Stomach (tissue), 9 donors: ENCODE results near the gene KRTAP1-3. TPM values are rescaled to one million over a fixed set of nuclear protein-coding genes. Genes with fewer than 3 reads are reported as not detected.
"Not testable (repeated sequence)": the region's sequence is repeated elsewhere in the genome, so short reads cannot be mapped to it uniquely, and the experiment has no call there.

ENCODE experiments used
- DNase-seq, 2 donors: peaks; one replicate each; pipeline versions ENCODE4 v3.0.0 to v3.0.0-alpha.2; 2013 to 2019
- H3K27ac ChIP-seq, 5 donors: fragments of 200-600 bp in 4 of 5; sonication (generic) in 4 of 5; one replicate each; pipeline ENCODE4 v1.5.1; 2013 to 2019; ENCODE audit warnings: mild to moderate bottlenecking in 1 of 5, moderate library complexity in 1 of 5
- H3K27me3 ChIP-seq, 3 donors: fragments of 200-600 bp; sonication (generic); one replicate each; pipeline ENCODE4 v1.5.1; 2017 to 2019; ENCODE audit warnings: mixed run types in 1 of 3
- H3K36me3 ChIP-seq, 4 donors: fragments of 200-600 bp; sonication (generic); 1 replicate in 3 of 4; 2 replicates in 1 of 4; pipeline ENCODE4 v1.5.1; 2016 to 2019
- H3K4me1 ChIP-seq, 4 donors: fragments of 200-600 bp; sonication (generic); one replicate each; pipeline ENCODE4 v1.5.1; 2016 to 2019
- H3K4me3 ChIP-seq, 4 donors: fragments of 200-600 bp; sonication (generic) in 3 of 4; one replicate each; pipeline ENCODE4 v1.5.1; 2016 to 2019; ENCODE audit warnings: mild to moderate bottlenecking in 1 of 4
- H3K9me3 ChIP-seq, 4 donors: fragments of 200-600 bp; sonication (generic); one replicate each; pipeline ENCODE4 v1.5.1; 2016 to 2019
- EP300 ChIP-seq: sonication (generic); formaldehyde crosslinking; IDR thresholded peaks from one replicate; pipeline ENCODE4 v1.6.1; 2017; ENCODE audit warnings: antibody characterized with exemption
- POLR2A ChIP-seq, 4 donors: fragments of 450-650 bp; IDR thresholded peaks; one replicate each; pipeline ENCODE4 v1.6.1; 2016; ENCODE audit warnings: antibody characterized with exemption in 4 of 4, control low read depth in 2 of 4, mild to moderate bottlenecking in 1 of 4, moderate library complexity in 1 of 4
- POLR2AphosphoS5 ChIP-seq, 3 donors: sonication (generic); formaldehyde crosslinking; IDR thresholded peaks; one replicate each; pipeline ENCODE4 v1.6.1; 2016; ENCODE audit warnings: antibody characterized with exemption in 3 of 3
- WGBS, 5 donors: extraction: QIAGEN DNeasy Blood & Tissue Kit in 3 of 5; methylation state at CpG; one replicate each; pipeline versions ENCODE4 v1.1.5 to v1.1.7; 2013 to 2018; 5-methylcytosine and 5-hydroxymethylcytosine counted together
- intact Hi-C: fragments of 100-400 bp; cut with DNase I; formaldehyde crosslinking; loops from one replicate; pipeline ENCODE4 v1.15.1; 2023; ENCODE audit warnings: low total_unique reads
- polyA plus RNA-seq, 3 donors: library from polyadenylated mRNA; stranded (reverse); fragments of 200-250 nt; gene quantifications; one replicate each; pipeline ENCODE4 v1.2.3, GENCODE V29; 2013
- total RNA-seq, 5 donors: library from RNA; depleted of rRNA; stranded (reverse); fragments of >200 nt; gene quantifications; one replicate each; pipeline versions ENCODE4 v1.1.0 to v1.2.3, GENCODE V29; 2014 to 2016
- TF ChIP-seq, protein P1 (sequence below), 7 experiments: fragments of 450-650 bp in 4 of 7; fragments of 200-600 bp in 3 of 7; sonication (generic) in 3 of 7; IDR thresholded peaks; one replicate each; pipeline ENCODE4 v1.5.1; 2016 to 2019; ENCODE audit warnings: antibody characterized with exemption in 7 of 7, control low read depth in 2 of 7, mild to moderate bottlenecking in 1 of 7
- donor health status: healthy with polysubstance abuse.
- donor health status: Bipolar disorder and iron deficiency.
- donor health status: healthy.

KRTAP1-3 gene
- total and polyA plus RNA-seq, 8 donors: not detected

DNA sequence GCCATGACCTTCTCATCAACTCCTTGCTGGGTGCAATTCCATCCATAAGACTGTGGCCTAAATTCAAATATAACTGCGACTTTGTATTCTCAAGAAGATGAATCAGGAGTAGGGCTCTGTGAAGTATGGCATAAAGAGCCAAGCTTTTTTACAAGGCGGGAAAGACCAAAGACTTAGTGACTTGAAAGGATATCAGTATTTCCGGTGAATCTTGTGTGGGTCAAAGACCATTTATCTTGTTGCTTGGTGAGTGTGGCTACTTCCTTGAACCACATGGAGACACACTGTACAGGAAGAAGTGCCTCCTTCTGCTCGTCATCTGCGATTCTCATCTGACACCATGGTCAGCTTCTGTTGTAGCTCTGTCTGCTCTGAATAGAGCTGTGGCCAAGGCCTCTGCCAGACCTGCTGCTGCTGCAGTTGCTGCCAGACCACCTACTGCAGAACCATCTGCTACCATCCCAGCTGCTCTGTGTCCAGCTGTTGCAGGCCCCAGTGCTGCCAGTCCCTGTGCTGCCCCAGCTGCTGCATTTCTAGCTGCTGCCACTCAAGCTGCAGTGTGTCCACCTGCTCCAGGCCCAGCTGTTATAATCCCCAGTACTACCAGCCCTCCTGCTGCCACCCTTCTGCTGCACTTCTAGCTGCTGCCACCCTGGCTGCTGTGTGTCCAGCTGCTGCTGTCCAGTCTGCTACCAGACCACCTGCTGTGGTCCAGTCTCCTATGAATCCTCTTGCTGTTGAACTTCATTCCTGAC is 37.1 kb upstream of the KRTAP1-3 start:
- intact Hi-C loops: no loop called here
- Histone ChIP-seq H3K4me3 (no peak overlapping the region), H3K27ac (no peak overlapping the region), H3K4me1 (no peaks in the 10 kb centered on the region), H3K27me3 (peaks cover 0 to 10% (median 0%) of the 10 kb centered on the region in 3 donors), H3K36me3 (no peaks in the 10 kb centered on the region), H3K9me3 (no peaks in the 10 kb centered on the region)
- peak in 1 of 2 donors; percentile 10 for DNase-seq
- WGBS, 5 donors: 83 to 95% (median 89%) methylated on average over 4 to 5 of the region's 5 CpGs
- no peak for TF ChIP-seq POLR2A (IDR thresholded peaks at IDR 0.05)
- TF ChIP-seq EP300: no peak
- TF ChIP-seq POLR2AphosphoS5 (IDR thresholded peaks at IDR 0.05): no peak
- TF ChIP-seq, protein P1, sequence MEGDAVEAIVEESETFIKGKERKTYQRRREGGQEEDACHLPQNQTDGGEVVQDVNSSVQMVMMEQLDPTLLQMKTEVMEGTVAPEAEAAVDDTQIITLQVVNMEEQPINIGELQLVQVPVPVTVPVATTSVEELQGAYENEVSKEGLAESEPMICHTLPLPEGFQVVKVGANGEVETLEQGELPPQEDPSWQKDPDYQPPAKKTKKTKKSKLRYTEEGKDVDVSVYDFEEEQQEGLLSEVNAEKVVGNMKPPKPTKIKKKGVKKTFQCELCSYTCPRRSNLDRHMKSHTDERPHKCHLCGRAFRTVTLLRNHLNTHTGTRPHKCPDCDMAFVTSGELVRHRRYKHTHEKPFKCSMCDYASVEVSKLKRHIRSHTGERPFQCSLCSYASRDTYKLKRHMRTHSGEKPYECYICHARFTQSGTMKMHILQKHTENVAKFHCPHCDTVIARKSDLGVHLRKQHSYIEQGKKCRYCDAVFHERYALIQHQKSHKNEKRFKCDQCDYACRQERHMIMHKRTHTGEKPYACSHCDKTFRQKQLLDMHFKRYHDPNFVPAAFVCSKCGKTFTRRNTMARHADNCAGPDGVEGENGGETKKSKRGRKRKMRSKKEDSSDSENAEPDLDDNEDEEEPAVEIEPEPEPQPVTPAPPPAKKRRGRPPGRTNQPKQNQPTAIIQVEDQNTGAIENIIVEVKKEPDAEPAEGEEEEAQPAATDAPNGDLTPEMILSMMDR (IDR thresholded peaks at IDR 0.05): no peak

DNA sequence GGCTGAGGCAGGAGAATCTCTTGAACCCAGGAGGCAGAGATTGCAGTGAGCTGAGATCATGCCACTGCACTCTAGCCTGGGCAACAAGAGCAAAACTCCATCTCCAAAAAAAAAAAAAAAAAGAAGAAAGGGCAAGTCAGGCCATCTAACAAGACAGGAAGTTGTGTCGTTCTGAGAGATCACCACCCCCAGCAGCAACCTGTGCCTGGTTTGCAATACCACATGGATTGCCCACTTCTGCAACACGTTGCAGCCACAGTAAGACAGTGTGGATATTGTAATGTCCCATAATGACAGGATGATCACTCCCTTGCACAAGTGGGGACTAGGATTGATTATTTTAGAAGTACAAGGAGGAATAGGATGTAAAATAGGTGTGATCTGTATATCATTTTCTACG is 34.4 kb upstream of the KRTAP1-3 start:
- no peaks in the 10 kb centered on the region for H3K4me1 ChIP-seq
- DNase-seq: no peak
- intact Hi-C loops: no loop called here
- H3K9me3 ChIP-seq: no peaks in the 10 kb centered on the region
- no peaks in the 10 kb centered on the region for H3K36me3 ChIP-seq
- 77 to 85% (median 81%) methylated on average over 3 of the region's 3 CpGs for WGBS, 5 donors
- TF ChIP-seq POLR2A (IDR thresholded peaks at IDR 0.05): no peak
- TF ChIP-seq, protein P1 (IDR thresholded peaks at IDR 0.05): no peak
- TF ChIP-seq POLR2AphosphoS5 (IDR thresholded peaks at IDR 0.05): no peak
- TF ChIP-seq EP300: no peak
- no peak overlapping the region for H3K27ac ChIP-seq
- H3K4me3 ChIP-seq: no peak overlapping the region
- no peaks in the 10 kb centered on the region for H3K27me3 ChIP-seq

DNA sequence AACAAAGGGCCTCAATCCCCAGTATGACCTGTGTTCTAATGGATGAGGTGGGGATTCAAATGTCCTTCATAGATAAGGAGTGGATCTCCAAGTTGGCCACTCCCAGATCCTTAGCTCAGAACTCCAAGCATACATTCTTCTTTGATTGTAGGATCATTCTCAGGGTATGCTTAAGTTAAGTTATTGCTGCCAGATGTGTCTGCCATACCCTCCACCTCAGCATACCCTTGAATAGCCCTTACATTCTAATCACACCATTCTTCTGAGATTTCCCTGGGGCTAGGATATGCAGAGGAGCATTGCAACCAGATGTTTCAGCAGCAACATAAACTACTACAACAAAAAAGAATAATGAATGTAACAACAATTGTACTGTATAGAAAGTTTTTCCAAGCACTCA is 32.6 kb upstream of the KRTAP1-3 start:
- Histone ChIP-seq H3K4me3 (no peak overlapping the region), H3K27ac (no peak overlapping the region), H3K4me1 (no peaks in the 10 kb centered on the region), H3K9me3 (no peaks in the 10 kb centered on the region), H3K36me3 (no peaks in the 10 kb centered on the region), H3K27me3 (no peaks in the 10 kb centered on the region)
- intact Hi-C loops: no loop called here
- no peak for TF ChIP-seq EP300
- TF ChIP-seq POLR2A (IDR thresholded peaks at IDR 0.05): no peak
- TF ChIP-seq POLR2AphosphoS5 (IDR thresholded peaks at IDR 0.05): no peak
- TF ChIP-seq, protein P1 (IDR thresholded peaks at IDR 0.05): no peak
- no peak for DNase-seq

DNA sequence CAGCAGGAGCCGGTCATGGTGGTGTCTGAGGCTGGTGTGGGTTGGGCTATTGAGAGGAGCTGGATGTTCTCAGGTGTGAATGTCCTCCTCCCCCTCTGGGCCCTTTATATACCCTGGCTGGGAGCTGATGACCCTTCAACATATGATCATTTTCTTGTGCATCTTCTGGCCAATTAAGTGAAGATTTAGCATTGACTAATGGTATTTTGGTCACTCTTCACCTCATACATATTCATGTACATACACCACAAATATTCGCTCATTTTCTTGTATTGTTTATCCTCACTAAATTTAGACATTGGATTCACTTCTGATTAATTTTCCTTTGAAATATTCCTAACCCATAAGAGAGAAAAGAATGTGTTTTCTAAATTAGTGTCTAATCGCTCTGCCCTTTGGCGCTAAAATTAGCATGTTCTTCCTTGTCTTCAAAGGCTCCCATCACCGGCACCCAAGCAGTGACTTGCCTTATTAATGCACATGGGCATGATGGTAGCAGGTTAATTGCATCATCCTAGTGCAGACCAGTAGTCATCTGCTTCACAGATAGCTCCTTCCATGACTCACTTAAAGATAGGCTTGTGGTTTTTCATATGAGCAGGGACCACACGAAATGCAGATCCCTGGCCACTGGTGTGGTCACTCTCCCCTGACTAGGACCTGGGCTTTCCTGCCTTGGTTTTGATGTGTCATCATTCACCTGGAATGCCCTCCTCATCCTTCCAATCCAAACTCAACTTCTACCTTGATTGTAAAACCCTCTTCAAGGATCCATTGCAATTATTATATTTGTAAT is 31.4 kb upstream of the KRTAP1-3 start, which contains the start of gene KRTAP2-4:
Gene KRTAP2-4 (minus strand): TSS at position 51 of the 796 bp plus-strand sequence. CDS start 34 bp downstream, at position 17.
- no peaks in the 10 kb centered on the region for H3K9me3 ChIP-seq
- H3K4me3 ChIP-seq: no peak within 1 kb of the TSS
- H3K27me3 ChIP-seq: no peaks in the 10 kb centered on the region
- no peak for DNase-seq
- no peaks in the 10 kb centered on the region for H3K4me1 ChIP-seq
- no peak within 1 kb of the TSS for H3K27ac ChIP-seq
- intact Hi-C loops: no loop called here
- 81 to 90% (median 88%) methylated on average over 5 to 6 of the region's 6 CpGs for WGBS, 5 donors
- TF ChIP-seq POLR2A (IDR thresholded peaks at IDR 0.05) (no peak), EP300 (no peak), POLR2AphosphoS5 (IDR thresholded peaks at IDR 0.05) (no peak)
- no peaks in the 10 kb centered on the region for H3K36me3 ChIP-seq

DNA sequence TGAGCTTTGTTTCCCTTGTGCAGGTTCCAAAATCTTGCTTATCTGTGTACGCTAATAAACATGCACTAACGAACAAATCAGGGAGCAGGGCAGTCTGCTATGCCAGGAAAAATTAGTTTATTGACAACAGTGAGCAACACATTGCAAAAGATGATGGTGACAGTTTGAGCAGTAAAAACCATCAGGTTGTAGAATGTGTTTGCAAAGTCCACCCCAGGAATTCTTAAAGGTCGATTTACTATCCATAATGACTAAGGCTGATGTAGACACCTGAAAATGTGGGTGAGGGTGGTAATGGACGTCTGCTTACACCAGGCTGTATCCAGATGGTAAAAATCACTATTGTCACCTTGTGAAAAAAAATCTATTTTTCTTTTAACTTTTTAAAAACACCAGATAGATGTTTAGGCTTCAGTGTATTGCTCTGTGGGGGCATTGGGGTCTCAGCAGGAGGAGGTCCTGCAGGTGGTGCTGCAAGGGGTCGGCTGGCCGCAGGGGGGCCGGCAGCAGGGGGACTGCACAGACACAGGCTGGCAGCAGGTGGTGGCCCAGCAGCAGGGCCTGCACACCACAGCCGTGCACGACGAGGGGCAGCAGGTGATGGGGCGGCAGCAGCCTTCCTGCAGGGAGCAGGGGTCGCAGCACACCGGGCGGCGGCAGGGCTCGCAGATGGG is 30.5 kb upstream of the KRTAP1-3 start:
- intact Hi-C loops, H3K27me3 ChIP-seq, DNase-seq, H3K4me1 ChIP-seq, H3K27ac ChIP-seq, H3K36me3 ChIP-seq, H3K9me3 ChIP-seq, H3K4me3 ChIP-seq: not testable (repeated sequence)
- WGBS, 5 donors: 55 to 72% (median 59%) methylated on average over 6 to 7 of the region's 16 CpGs
